Brain microvascular endothelial cell (primary cell): ENCODE results near the gene TXNRD2.

Source experiments
- DNase-seq: peaks from one replicate; pipeline ENCODE4 v3.0.0-alpha.2; 2020
- H3K27ac ChIP-seq: fragments of 250-450 bp; sonication (Bioruptor Pico); 2 replicates; pipeline ENCODE4 v1.5.1; 2020; ENCODE audit warnings: mild to moderate bottlenecking, moderate library complexity
- H3K27me3 ChIP-seq: fragments of 250-450 bp; sonication (Bioruptor Pico); replicated peaks from 2 replicates; pipeline ENCODE4 v1.5.1; 2020; ENCODE audit warnings: mild to moderate bottlenecking
- H3K36me3 ChIP-seq: fragments of 250-450 bp; sonication (Bioruptor Pico); replicated peaks from 2 replicates; pipeline ENCODE4 v1.5.1; 2020; ENCODE audit warnings: mild to moderate bottlenecking
- H3K4me3 ChIP-seq: 2 replicates; pipeline ENCODE4 v1.5.1; 2011; ENCODE audit warnings: low read depth, mild to moderate bottlenecking, control low read depth, low read length, moderate library complexity
- CTCF ChIP-seq: IDR thresholded peaks from 2 replicates; pipeline ENCODE4 v1.5.1; 2011; ENCODE audit warnings: low read depth, mild to moderate bottlenecking, moderate library complexity, low read length, control low read depth, inconsistent platforms; ENCODE audit errors: missing control alignments
- in situ Hi-C: cut with HindIII; loops from 2 replicates; pipeline ENCODE4 v1.10.0; 2017; ENCODE audit warnings: low sequenced_read_pairs, low pct_ligation_motif_present

The TXNRD2 gene

GRCh38 chr22:19831016-19831415 is 110.6 kb downstream of the TXNRD2 start:
- no peaks in the 10 kb centered on the region for H3K36me3 ChIP-seq
- in situ Hi-C loops: no loop called here
- H3K4me3 ChIP-seq: no peak overlapping the region
- TF ChIP-seq CTCF: no peak
- H3K27ac ChIP-seq: no peak overlapping the region
- DNase-seq: no peak
- no peaks in the 10 kb centered on the region for H3K27me3 ChIP-seq

GRCh38 chr22:19828035-19828401 is 113.6 kb downstream of the TXNRD2 start:
- Histone ChIP-seq H3K4me3 (no peak overlapping the region), H3K27me3 (no peaks in the 10 kb centered on the region), H3K27ac (no peak overlapping the region), H3K36me3 (no peaks in the 10 kb centered on the region)
- in situ Hi-C loops: no loop called here
- no peak for DNase-seq
- no peak for TF ChIP-seq CTCF

GRCh38 chr22:19827341-19828034 is 114.1 kb downstream of the TXNRD2 start:
- TF ChIP-seq CTCF: no peak
- no peak overlapping the region for H3K27ac ChIP-seq
- H3K27me3 ChIP-seq: no peaks in the 10 kb centered on the region
- H3K36me3 ChIP-seq: no peaks in the 10 kb centered on the region
- H3K4me3 ChIP-seq: no peak overlapping the region
- in situ Hi-C loops: no loop called here
- no peak for DNase-seq

- TF ChIP-seq CTCF: no peak
- no peak overlapping the region for H3K27ac ChIP-seq
- no peaks in the 10 kb centered on the region for H3K36me3 ChIP-seq
- H3K27me3 ChIP-seq: no peaks in the 10 kb centered on the region
- in situ Hi-C loops: no loop called here
- DNase-seq: no peak
- no peak overlapping the region for H3K4me3 ChIP-seq
Measured at GRCh38 chr22:19826619-19826950, 115.0 kb downstream of the TXNRD2 start.

GRCh38 chr22:19825904-19826618 is 115.6 kb downstream of the TXNRD2 start:
- Histone ChIP-seq H3K27me3 (no peaks in the 10 kb centered on the region), H3K27ac (no peak overlapping the region), H3K4me3 (no peak overlapping the region), H3K36me3 (no peaks in the 10 kb centered on the region)
- DNase-seq: no peak
- in situ Hi-C loops: no loop called here
- TF ChIP-seq CTCF: no peak
